Stomach (tissue), 19 donors: Measurements from ENCODE around the gene TAX1BP1. TPM values are rescaled to one million over a fixed set of nuclear protein-coding genes. Genes with fewer than 3 reads are reported as not detected.

Source experiments
- DNase-seq, 2 donors: peaks; one replicate each; pipeline versions ENCODE4 v3.0.0 to v3.0.0-alpha.2; 2013 to 2019
- H3K27ac ChIP-seq, 5 donors: fragments of 200-600 bp in 4 of 5; sonication (generic) in 4 of 5; one replicate each; pipeline ENCODE4 v1.5.1; 2013 to 2019; ENCODE audit warnings: mild to moderate bottlenecking in 1 of 5, moderate library complexity in 1 of 5
- H3K27me3 ChIP-seq, 3 donors: fragments of 200-600 bp; sonication (generic); one replicate each; pipeline ENCODE4 v1.5.1; 2017 to 2019; ENCODE audit warnings: mixed run types in 1 of 3
- H3K36me3 ChIP-seq, 4 donors: fragments of 200-600 bp; sonication (generic); 1 replicate in 3 of 4; 2 replicates in 1 of 4; pipeline ENCODE4 v1.5.1; 2016 to 2019
- H3K4me1 ChIP-seq, 4 donors: fragments of 200-600 bp; sonication (generic); one replicate each; pipeline ENCODE4 v1.5.1; 2016 to 2019
- H3K4me3 ChIP-seq, 4 donors: fragments of 200-600 bp; sonication (generic) in 3 of 4; one replicate each; pipeline ENCODE4 v1.5.1; 2016 to 2019; ENCODE audit warnings: mild to moderate bottlenecking in 1 of 4
- H3K9me3 ChIP-seq, 4 donors: fragments of 200-600 bp; sonication (generic); one replicate each; pipeline ENCODE4 v1.5.1; 2016 to 2019
- CTCF ChIP-seq, 7 experiments: fragments of 450-650 bp in 4 of 7; fragments of 200-600 bp in 3 of 7; sonication (generic) in 3 of 7; IDR thresholded peaks; one replicate each; pipeline ENCODE4 v1.5.1; 2016 to 2019; ENCODE audit warnings: antibody characterized with exemption in 7 of 7, control low read depth in 2 of 7, mild to moderate bottlenecking in 1 of 7
- EP300 ChIP-seq: sonication (generic); formaldehyde crosslinking; IDR thresholded peaks from one replicate; pipeline ENCODE4 v1.6.1; 2017; ENCODE audit warnings: antibody characterized with exemption
- POLR2A ChIP-seq, 4 donors: fragments of 450-650 bp; IDR thresholded peaks; one replicate each; pipeline ENCODE4 v1.6.1; 2016; ENCODE audit warnings: antibody characterized with exemption in 4 of 4, control low read depth in 2 of 4, mild to moderate bottlenecking in 1 of 4, moderate library complexity in 1 of 4
- POLR2AphosphoS5 ChIP-seq, 3 donors: sonication (generic); formaldehyde crosslinking; IDR thresholded peaks; one replicate each; pipeline ENCODE4 v1.6.1; 2016; ENCODE audit warnings: antibody characterized with exemption in 3 of 3
- WGBS, 5 donors: extraction: QIAGEN DNeasy Blood & Tissue Kit in 3 of 5; methylation state at CpG; one replicate each; pipeline versions ENCODE4 v1.1.5 to v1.1.7; 2013 to 2018; 5-methylcytosine and 5-hydroxymethylcytosine counted together
- intact Hi-C: fragments of 100-400 bp; cut with DNase I; formaldehyde crosslinking; loops from one replicate; pipeline ENCODE4 v1.15.1; 2023; ENCODE audit warnings: low total_unique reads
- long read RNA-seq, 10 donors: transcript quantifications; one replicate each; lab custom pipeline, GENCODE V29; 2026
- polyA plus RNA-seq, 3 donors: library from polyadenylated mRNA; stranded (reverse); fragments of 200-250 nt; gene quantifications; one replicate each; pipeline ENCODE4 v1.2.3, GENCODE V29; 2013
- total RNA-seq, 5 donors: library from RNA; depleted of rRNA; stranded (reverse); fragments of >200 nt; gene quantifications; one replicate each; pipeline versions ENCODE4 v1.1.0 to v1.2.3, GENCODE V29; 2014 to 2016
- donor health status: healthy with polysubstance abuse.
- donor health status: Bipolar disorder and iron deficiency.
- donor health status: healthy.

The TAX1BP1 gene
- total RNA-seq (100 to 1,000 TPM in 3 of 5 donors, 10 to 100 TPM in 2; 57.1 to 199 (median 122) TPM), polyA plus RNA-seq (10 to 100 TPM; 43.4 to 81.4 (median 59.0) TPM)
- long read RNA-seq, donor 1, transcript TAX1BP1-201 (17 exons, 2,478 nt) = major isoform, 5 of 45 reads
- long read RNA-seq, donor 1, partial matches to known transcripts = 39 of 45 reads
- long read RNA-seq, donor 1, other reads (novel, unspliced or antisense) = 0 of 45 reads
- long read RNA-seq, donor 2, transcript TAX1BP1-202 (17 exons, 2,892 nt) = minor isoform, 6 of 37 reads
- long read RNA-seq, donor 2, transcript TAX1BP1-201 (17 exons, 2,478 nt) = major isoform, 14 of 37 reads
- long read RNA-seq, donor 2, partial matches to known transcripts = 17 of 37 reads
- long read RNA-seq, donor 2, other reads (novel, unspliced or antisense) = 0 of 37 reads
- long read RNA-seq, donor 3, transcript TAX1BP1-201 (17 exons, 2,478 nt) = major isoform, 6 of 27 reads
- long read RNA-seq, donor 3, partial matches to known transcripts = 21 of 27 reads
- long read RNA-seq, donor 3, other reads (novel, unspliced or antisense) = 0 of 27 reads
- long read RNA-seq, donor 4, partial matches to known transcripts = 0 of 1 reads
- long read RNA-seq, donor 4, other reads (novel, unspliced or antisense) = 0 of 1 reads
- long read RNA-seq, donor 5, transcript TAX1BP1-201 (17 exons, 2,478 nt) = major isoform, 6 of 47 reads
- long read RNA-seq, donor 5, partial matches to known transcripts = 39 of 47 reads
- long read RNA-seq, donor 5, other reads (novel, unspliced or antisense) = 0 of 47 reads
- long read RNA-seq, donor 6, transcript TAX1BP1-202 (17 exons, 2,892 nt) = minor isoform, 12 of 181 reads
- long read RNA-seq, donor 6, transcript TAX1BP1-201 (17 exons, 2,478 nt) = major isoform, 41 of 181 reads
- long read RNA-seq, donor 6, partial matches to known transcripts = 117 of 181 reads
- long read RNA-seq, donor 6, other reads (novel, unspliced or antisense) = 11 of 181 reads
- long read RNA-seq, donor 7, partial matches to known transcripts = 41 of 45 reads
- long read RNA-seq, donor 7, other reads (novel, unspliced or antisense) = 0 of 45 reads
- long read RNA-seq, donor 8, transcript TAX1BP1-201 (17 exons, 2,478 nt) = major isoform, 6 of 55 reads
- long read RNA-seq, donor 8, partial matches to known transcripts = 48 of 55 reads
- long read RNA-seq, donor 8, other reads (novel, unspliced or antisense) = 0 of 55 reads
- long read RNA-seq, donor 9, transcript TAX1BP1-201 (17 exons, 2,478 nt) = major isoform, 5 of 37 reads
- long read RNA-seq, donor 9, partial matches to known transcripts = 32 of 37 reads
- long read RNA-seq, donor 9, other reads (novel, unspliced or antisense) = 0 of 37 reads
- long read RNA-seq, donor 10, transcript TAX1BP1-201 (17 exons, 2,478 nt) = major isoform, 5 of 7 reads
- long read RNA-seq, donor 10, partial matches to known transcripts = 0 of 7 reads
- long read RNA-seq, donor 10, other reads (novel, unspliced or antisense) = 0 of 7 reads

- peak within 1 kb of the TSS; percentile 78 to 99 (median 86) for H3K4me3 ChIP-seq
- no peak for TF ChIP-seq CTCF (IDR thresholded peaks at IDR 0.05)
- TF ChIP-seq POLR2AphosphoS5 (IDR thresholded peaks at IDR 0.05) = peak; percentile 97 to 99 (median 98)
- no peak for TF ChIP-seq EP300
- peak in 2 of 4 donors; percentile 96 to 97 for TF ChIP-seq POLR2A (IDR thresholded peaks at IDR 0.05)
- WGBS, 5 donors = 0 to 1% (median 0%) methylated on average over 40 to 41 of the region's 41 CpGs
- intact Hi-C loops = no loop called here
- peak within 1 kb of the TSS; percentile 96 to 100 (median 98) for H3K27ac ChIP-seq
- peaks cover 37 to 62% (median 54%) of the 10 kb centered on the region in 4 donors for H3K4me1 ChIP-seq
- no peaks in the 10 kb centered on the region for H3K9me3 ChIP-seq
- DNase-seq = peak; percentile 96 to 99
- H3K36me3 ChIP-seq = no peaks in the 10 kb centered on the region
- H3K27me3 ChIP-seq = no peaks in the 10 kb centered on the region
These were observed at the start of gene TAX1BP1 for GRCh38 chr7:27739909-27740448. Gene TAX1BP1 (plus strand): TSS chr7:27740162. CDS start chr7:27748525, 8,363 bp downstream.

- no peak for DNase-seq
- H3K4me3 ChIP-seq = no peak overlapping the region
- H3K9me3 ChIP-seq = no peaks in the 10 kb centered on the region
These were observed 49.3 kb upstream of the TAX1BP1 start for GRCh38 chr7:27690649-27691048.

GRCh38 chr7:27693794-27694193, 46.2 kb upstream of the TAX1BP1 start:
- peak in 1 of 2 donors; percentile 18 for DNase-seq
- Histone ChIP-seq H3K27ac (no peak overlapping the region), H3K27me3 (no peaks in the 10 kb centered on the region), H3K9me3 (no peaks in the 10 kb centered on the region), H3K36me3 (no peaks in the 10 kb centered on the region), H3K4me3 (no peak overlapping the region), H3K4me1 (peaks cover 0 to 5% (median 0%) of the 10 kb centered on the region in 4 donors)
- TF ChIP-seq EP300 (no peak), CTCF (IDR thresholded peaks at IDR 0.05) (no peak), POLR2A (IDR thresholded peaks at IDR 0.05) (no peak), POLR2AphosphoS5 (IDR thresholded peaks at IDR 0.05) (no peak)
- 74 to 87% (median 80%) methylated on average over 3 of the region's 3 CpGs for WGBS, 5 donors
- intact Hi-C loops = no loop called here

More at GRCh38 chr7:27690649-27691048, 49.3 kb upstream of the TAX1BP1 start:
- no peak overlapping the region for H3K27ac ChIP-seq
- TF ChIP-seq CTCF (IDR thresholded peaks at IDR 0.05) (no peak), POLR2AphosphoS5 (IDR thresholded peaks at IDR 0.05) (no peak), POLR2A (IDR thresholded peaks at IDR 0.05) (no peak), EP300 (no peak)
- no peaks in the 10 kb centered on the region for H3K4me1 ChIP-seq
- H3K27me3 ChIP-seq = no peaks in the 10 kb centered on the region
- intact Hi-C loops = no loop called here
- H3K36me3 ChIP-seq = no peaks in the 10 kb centered on the region
